22Rv1 (cell line): ENCODE results near the gene HIGD1A.

ENCODE experiments used
- CTCF ChIP-seq: fragments of 450-650 bp; IDR thresholded peaks from 2 replicates; pipeline ENCODE4 v1.5.1; 2017; ENCODE audit warnings: mild to moderate bottlenecking
- ZFX ChIP-seq: fragments of 450-650 bp; IDR thresholded peaks from 2 replicates; pipeline ENCODE4 v1.6.1; 2017; ENCODE audit warnings: antibody characterized with exemption, borderline replicate concordance

- no peak for TF ChIP-seq CTCF
- TF ChIP-seq ZFX, result no peak
These were observed 68.2 kb downstream of the HIGD1A start for GRCh38 chr3:42736081-42736480.
